Pancreas (tissue), 10 donors: Measurements from ENCODE around the gene NPRL2. TPM values are rescaled to one million over a fixed set of nuclear protein-coding genes. Genes with fewer than 3 reads are reported as not detected.

ENCODE experiments used
- ATAC-seq, 4 donors: fragments of 200-7000 bp; cut with Tn5 transposase; one replicate each; pipeline versions ENCODE4 v1.8.0 to v1.9.1; 2020; ENCODE audit warnings: mild to moderate bottlenecking in 4 of 4, moderate library complexity in 4 of 4
- DNase-seq, 6 donors: peaks; one replicate each; pipeline ENCODE4 v3.0.0-alpha.2; 2020
- FAIRE-seq: peaks from 2 replicates; lab custom pipeline; 2012; peaks lifted over from hg19 to GRCh38; lab: Jason Lieb, UNC
- H3K27ac ChIP-seq, 4 donors: fragments of 200-600 bp; sonication (generic); 1 replicate in 3 of 4; 2 replicates in 1 of 4; pipeline versions ENCODE4 v1.5.0 to v1.8.0; 2020
- H3K27me3 ChIP-seq, 4 donors: fragments of 200-600 bp; one replicate each; pipeline ENCODE4 v1.8.0; 2021
- H3K36me3 ChIP-seq, 3 donors: fragments of 200-600 bp; sonication (generic) in 1 of 3; one replicate each; pipeline versions ENCODE4 v1.5.0 to v1.8.0; 2020 to 2021
- H3K4me1 ChIP-seq, 3 donors: fragments of 200-600 bp; one replicate each; pipeline ENCODE4 v1.8.0; 2021
- H3K4me3 ChIP-seq, 4 donors: fragments of 200-600 bp; sonication (generic) in 2 of 4; one replicate each; pipeline versions ENCODE4 v1.5.0 to v1.8.0; 2020 to 2021
- H3K9me3 ChIP-seq, 4 donors: fragments of 200-600 bp; one replicate each; pipeline ENCODE4 v1.8.0; 2021
- CTCF ChIP-seq, 4 donors: fragments of 200-600 bp; sonication (generic) in 3 of 4; IDR thresholded peaks; one replicate each; pipeline versions ENCODE4 v1.5.0 to v1.8.0; 2021; ENCODE audit warnings: antibody characterized with exemption in 4 of 4
- WGBS, 2 donors: extraction: QIAGEN DNeasy Blood & Tissue Kit; methylation state at CpG; one replicate each; pipeline ENCODE4 v1.1.7; 2013; 5-methylcytosine and 5-hydroxymethylcytosine counted together
- intact Hi-C, 3 donors: fragments of 100-400 bp; cut with DNase I; formaldehyde crosslinking; loops; one replicate each; pipeline versions ENCODE4 v1.11.1 to v1.14.2; 2022
- polyA plus RNA-seq, 2 donors: library from polyadenylated mRNA; stranded (reverse); fragments of 200-250 nt; gene quantifications; one replicate each; pipeline ENCODE4 v1.2.3, GENCODE V29; 2013
- total RNA-seq, 6 donors: library from RNA; stranded (reverse); fragmentation: NEBNext Ultra II Directional in 4 of 6; extraction: Animal tissue kit (Norgen Biotek cat#: 25700) in 4 of 6; gene quantifications; one replicate each; pipeline versions ENCODE4 v1.2.1 to v1.2.4, GENCODE V29; 2021 to 2023
- donor health status: healthy with polysubstance abuse.
- donor health status: DM: no; HTN: no; CAD: no; lungs with moderate emphysema.
- donor health status: DM: no; HTN: no; CAD: no.
- donor health status: control.
- donor health status: control.
- donor health status: Bipolar disorder and iron deficiency.
- donor health status: DM: yes; HTN: yes; CAD: no.
- donor health status: DM: no; HTN: no; CAD: no.
- donor health status: DM: no; HTN: no; CAD: no.
- donor health status: DM: yes; HTN: yes; CAD: no.

The NPRL2 gene
- total and polyA plus RNA-seq, 8 donors = 17.1 to 41.8 (median 20.3) TPM

GRCh38 chr3:50299929-50300680 is 50.5 kb downstream of the NPRL2 start:
- H3K27me3 ChIP-seq = no peaks in the 10 kb centered on the region
- H3K4me1 ChIP-seq = peaks cover 11 to 14% (median 11%) of the 10 kb centered on the region in 3 donors
- FAIRE-seq = no peak
- H3K36me3 ChIP-seq = no peaks in the 10 kb centered on the region
- intact Hi-C loops = no loop called here
- H3K4me3 ChIP-seq = peak overlapping the region in 3 of 4 donors; percentile 12 to 67 (median 32)
- no peak for TF ChIP-seq CTCF (IDR thresholded peaks at IDR 0.05)
- H3K27ac ChIP-seq = peak overlapping the region; percentile 61 to 83 (median 79)
- peak in 2 of 4 donors; percentile 10 to 11 for ATAC-seq
- WGBS, 2 donors = 51 to 52% methylated on average over 12 of the region's 12 CpGs
- peak in 3 of 6 donors; percentile 42 to 76 (median 53) for DNase-seq
- H3K9me3 ChIP-seq = no peaks in the 10 kb centered on the region

GRCh38 chr3:50299638-50299928 is 51.0 kb downstream of the NPRL2 start:
- TF ChIP-seq CTCF (IDR thresholded peaks at IDR 0.05) = no peak
- H3K27ac ChIP-seq = peak overlapping the region; percentile 61 to 83 (median 79)
- H3K27me3 ChIP-seq = no peaks in the 10 kb centered on the region
- FAIRE-seq (no peak), ATAC-seq (no peak), DNase-seq (no peak)
- peaks cover 11 to 14% (median 11%) of the 10 kb centered on the region in 3 donors for H3K4me1 ChIP-seq
- H3K36me3 ChIP-seq = no peaks in the 10 kb centered on the region
- intact Hi-C loops = no loop called here
- 1 to 3% methylated on average over 12 of the region's 12 CpGs for WGBS, 2 donors
- H3K4me3 ChIP-seq = peak overlapping the region in 3 of 4 donors; percentile 12 to 67 (median 32)
- no peaks in the 10 kb centered on the region for H3K9me3 ChIP-seq

- FAIRE-seq = peak; percentile 98
These were observed 51.5 kb downstream of the NPRL2 start, which contains the start of the genes HYAL3 and NAA80 for GRCh38 chr3:50298836-50299637. TSS of gene HYAL3 (minus strand) at chr3:50299405. CDS start at chr3:50295602, 3,803 bp downstream. TSS of gene NAA80 (minus strand) at chr3:50299405. CDS start at chr3:50297463, 1,942 bp downstream.

More at GRCh38 chr3:50298836-50299637, 51.5 kb downstream of the NPRL2 start, which contains the start of the genes HYAL3 and NAA80:
- no peaks in the 10 kb centered on the region for H3K27me3 ChIP-seq
- H3K9me3 ChIP-seq = no peaks in the 10 kb centered on the region
- peak; percentile 96 to 100 (median 99) for DNase-seq
- peak within 1 kb of the TSS; percentile 21 to 67 (median 52) for H3K4me3 ChIP-seq
- intact Hi-C loops = no loop called here
- peaks cover 11 to 14% (median 11%) of the 10 kb centered on the region in 3 donors for H3K4me1 ChIP-seq
- H3K36me3 ChIP-seq = no peaks in the 10 kb centered on the region
- peak; percentile 87 to 92 (median 89) for ATAC-seq
- H3K27ac ChIP-seq = peak within 1 kb of the TSS; percentile 61 to 83 (median 79)
- 0 to 1% methylated on average over 56 to 61 of the region's 61 CpGs for WGBS, 2 donors
- TF ChIP-seq CTCF (IDR thresholded peaks at IDR 0.05) = peak in 2 of 4 donors; percentile 8 to 31
